C4-2B (cell line): ENCODE results near the gene CHST9.

ENCODE experiments used
- ZFX ChIP-seq: fragments of 450-650 bp; IDR thresholded peaks from 2 replicates; pipeline ENCODE4 v1.6.1; 2017
- TF ChIP-seq, protein P1 (sequence below): fragments of 450-650 bp; conservative IDR thresholded peaks from 2 replicates; pipeline ENCODE4 v1.5.1; 2017; ENCODE audit warnings: mild to moderate bottlenecking

DNA sequence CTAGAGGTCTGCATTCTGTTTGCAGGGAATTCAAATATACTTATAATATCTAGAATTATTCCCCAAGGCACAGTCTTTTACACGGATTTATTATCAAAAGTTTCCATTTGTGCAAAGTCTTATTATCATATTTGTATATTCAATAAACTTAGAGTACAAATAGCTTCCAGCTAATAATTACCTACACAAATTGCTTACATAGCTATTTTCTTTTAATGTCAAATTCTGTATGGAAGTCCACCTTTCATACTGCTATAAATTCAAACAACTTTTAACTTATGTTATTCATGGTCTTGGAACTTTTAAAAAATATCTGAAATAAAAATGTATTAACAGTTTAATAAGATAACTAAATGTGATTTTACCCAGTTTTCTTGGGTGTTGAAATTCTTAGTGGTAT is 13.1 kb downstream of the CHST9 start:
- TF ChIP-seq, protein P1, sequence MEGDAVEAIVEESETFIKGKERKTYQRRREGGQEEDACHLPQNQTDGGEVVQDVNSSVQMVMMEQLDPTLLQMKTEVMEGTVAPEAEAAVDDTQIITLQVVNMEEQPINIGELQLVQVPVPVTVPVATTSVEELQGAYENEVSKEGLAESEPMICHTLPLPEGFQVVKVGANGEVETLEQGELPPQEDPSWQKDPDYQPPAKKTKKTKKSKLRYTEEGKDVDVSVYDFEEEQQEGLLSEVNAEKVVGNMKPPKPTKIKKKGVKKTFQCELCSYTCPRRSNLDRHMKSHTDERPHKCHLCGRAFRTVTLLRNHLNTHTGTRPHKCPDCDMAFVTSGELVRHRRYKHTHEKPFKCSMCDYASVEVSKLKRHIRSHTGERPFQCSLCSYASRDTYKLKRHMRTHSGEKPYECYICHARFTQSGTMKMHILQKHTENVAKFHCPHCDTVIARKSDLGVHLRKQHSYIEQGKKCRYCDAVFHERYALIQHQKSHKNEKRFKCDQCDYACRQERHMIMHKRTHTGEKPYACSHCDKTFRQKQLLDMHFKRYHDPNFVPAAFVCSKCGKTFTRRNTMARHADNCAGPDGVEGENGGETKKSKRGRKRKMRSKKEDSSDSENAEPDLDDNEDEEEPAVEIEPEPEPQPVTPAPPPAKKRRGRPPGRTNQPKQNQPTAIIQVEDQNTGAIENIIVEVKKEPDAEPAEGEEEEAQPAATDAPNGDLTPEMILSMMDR, result no peak
- TF ChIP-seq ZFX, result no peak
